ENCODE measurements around the gene RTKN2.

- TF ChIP-seq CTCF (IDR thresholded peaks at IDR 0.05) (no peak), POLR2A (IDR thresholded peaks at IDR 0.05) (no peak)
These were observed 93.4 kb downstream of the RTKN2 start for GRCh38 chr10:62175251-62175650.
